ENCODE data around the gene PEX11A.

PEX11A gene

DNA sequence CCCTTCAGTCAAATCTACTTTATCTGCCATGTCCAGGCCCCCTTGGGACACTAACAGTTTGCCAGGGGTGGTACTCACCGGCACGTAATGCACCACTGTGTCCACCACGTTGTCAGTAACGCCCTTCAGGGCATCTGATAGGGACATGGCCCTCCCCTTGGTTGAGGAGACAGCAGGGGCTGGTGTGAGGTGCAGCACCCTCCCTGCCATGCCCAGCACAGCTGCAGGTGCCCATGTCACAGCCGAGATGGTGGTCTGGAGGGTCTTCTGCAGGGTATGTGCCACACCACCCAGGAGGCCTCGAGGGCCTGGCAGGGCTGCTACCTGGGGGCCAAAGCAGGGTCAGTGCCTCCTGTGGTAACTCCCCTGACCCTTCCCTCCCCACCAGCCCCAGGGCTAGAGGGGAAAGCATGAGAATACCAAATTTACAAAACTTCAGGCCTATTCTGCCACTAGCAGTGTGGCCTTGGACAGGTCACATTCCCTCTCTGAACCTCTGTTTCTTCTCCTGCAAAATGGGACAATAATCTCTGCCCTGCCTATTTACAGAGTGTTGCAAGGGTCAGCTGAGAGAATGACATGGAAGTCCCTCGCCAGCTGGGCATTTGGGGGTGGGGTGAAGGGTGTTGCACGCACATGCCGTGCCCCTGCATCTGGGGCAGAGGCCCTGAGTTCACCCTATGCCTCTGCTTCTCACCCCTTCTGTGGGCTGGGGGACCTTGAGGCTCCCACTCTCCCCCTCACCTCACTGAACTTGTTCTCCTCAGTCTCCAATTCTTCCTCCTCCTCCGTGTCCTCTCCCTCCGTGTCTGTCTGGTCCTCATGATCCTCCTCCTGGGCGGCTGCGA lies 23.5 kb downstream of the PEX11A start:
- Histone ChIP-seq H3K9ac (ENCODE audit: low read length) (no peak overlapping the region), H2AFZ (ENCODE audit: low read length) (no peak overlapping the region), H3K9me2 (replicated peaks; ENCODE audit: insufficient read depth, low read length) (no peaks in the 10 kb centered on the region), H3K79me2 (ENCODE audit: low read length) (no peaks in the 10 kb centered on the region), H3K4me3 (ENCODE audit: low read length) (no peak overlapping the region), H3K4me2 (ENCODE audit: low read depth, low read length) (no peak overlapping the region), H3K27ac (ENCODE audit: low read length) (no peak overlapping the region), H3F3A (ENCODE audit: insufficient read depth, low read length) (no peaks in the 10 kb centered on the region), H3K9me3 (replicated peaks; ENCODE audit: insufficient read depth, low read length) (no peaks in the 10 kb centered on the region), H3K36me3 (replicated peaks; ENCODE audit: insufficient read depth, low read length) (no peaks in the 10 kb centered on the region), H3K4me1 (ENCODE audit: low read length) (no peaks in the 10 kb centered on the region), H4K20me1 (ENCODE audit: insufficient read depth, low read length) (no peaks in the 10 kb centered on the region), H3K27me3 (replicated peaks; ENCODE audit: insufficient read depth, low read length) (peaks cover 5% of the 10 kb centered on the region; the same call in 1 of the 2 replicates)
- TF ChIP-seq EZH2phosphoT487 (IDR thresholded peaks at IDR 0.05; ENCODE audit: low read length): no peak
- no peak for TF ChIP-seq EZH2 (optimal IDR thresholded peaks at IDR 0.05; ENCODE audit: low read depth, low read length)
- TF ChIP-seq CTCF (IDR thresholded peaks at IDR 0.05; ENCODE audit: low read length): no peak
- no peak for DNase-seq

GRCh38 chr15:89666184-89666857 lies 24.2 kb downstream of the PEX11A start:
- H4K20me1 ChIP-seq (ENCODE audit: insufficient read depth, low read length): no peaks in the 10 kb centered on the region
- no peak for DNase-seq
- H3K9me3 ChIP-seq (replicated peaks; ENCODE audit: insufficient read depth, low read length): no peaks in the 10 kb centered on the region
- no peak overlapping the region for H3K9ac ChIP-seq (ENCODE audit: low read length)
- no peaks in the 10 kb centered on the region for H3K4me1 ChIP-seq (ENCODE audit: low read length)
- TF ChIP-seq EZH2 (optimal IDR thresholded peaks at IDR 0.05; ENCODE audit: low read depth, low read length): no peak
- TF ChIP-seq EZH2phosphoT487 (IDR thresholded peaks at IDR 0.05; ENCODE audit: low read length): no peak
- no peak for TF ChIP-seq CTCF (IDR thresholded peaks at IDR 0.05; ENCODE audit: low read length)
- peak overlapping the region; percentile 77; the same call in 1 of the 2 replicates for H3K4me2 ChIP-seq (ENCODE audit: low read depth, low read length)
- H2AFZ ChIP-seq (ENCODE audit: low read length): peak overlapping the region; percentile 48; the same call in 1 of the 2 replicates
- H3K36me3 ChIP-seq (replicated peaks; ENCODE audit: insufficient read depth, low read length): no peaks in the 10 kb centered on the region
- no peak overlapping the region for H3K4me3 ChIP-seq (ENCODE audit: low read length)
- peaks cover 5% of the 10 kb centered on the region; the same call in 1 of the 2 replicates for H3K27me3 ChIP-seq (replicated peaks; ENCODE audit: insufficient read depth, low read length)
- H3K27ac ChIP-seq (ENCODE audit: low read length): no peak overlapping the region
- no peaks in the 10 kb centered on the region for H3K79me2 ChIP-seq (ENCODE audit: low read length)
- H3F3A ChIP-seq (ENCODE audit: insufficient read depth, low read length): no peaks in the 10 kb centered on the region
- H3K9me2 ChIP-seq (replicated peaks; ENCODE audit: insufficient read depth, low read length): no peaks in the 10 kb centered on the region

DNA sequence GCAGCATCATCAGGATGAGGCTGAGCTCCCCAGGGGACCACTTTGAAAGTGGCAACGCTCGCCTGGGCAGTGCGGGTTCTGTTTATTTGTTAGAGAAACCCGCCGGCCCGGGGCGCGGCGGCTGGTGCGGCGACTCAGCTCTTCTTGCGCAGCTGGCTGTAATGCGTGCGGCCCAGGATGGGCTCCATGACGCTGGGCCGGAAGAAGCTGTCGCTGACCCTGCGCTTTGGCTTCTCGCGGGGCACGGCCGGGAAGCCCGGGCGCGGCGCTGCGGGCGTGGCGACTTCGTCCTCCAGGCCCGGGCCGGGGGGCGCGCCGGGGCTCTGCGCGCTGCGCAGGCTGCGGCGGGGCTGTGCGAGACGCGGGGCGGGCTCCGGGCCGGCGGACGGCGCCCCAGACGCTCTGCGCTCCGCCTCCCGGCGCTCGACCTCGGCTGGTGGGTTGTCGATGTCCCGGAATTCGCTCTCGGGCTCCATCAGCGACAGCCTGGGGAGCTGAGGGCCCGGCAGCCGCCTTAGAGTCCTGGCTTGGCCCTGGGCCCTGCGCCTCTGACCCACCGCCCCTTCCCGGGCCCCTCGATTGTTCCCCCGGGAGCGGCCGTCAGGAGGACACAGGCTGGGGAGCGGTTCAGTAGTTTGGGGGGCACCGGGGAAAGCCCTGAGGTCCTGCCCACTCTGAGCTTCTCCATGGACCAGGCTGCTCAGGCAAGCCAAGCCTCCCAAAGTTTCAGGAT lies 24.9 kb downstream of the PEX11A start:
- H3K27me3 ChIP-seq (replicated peaks; ENCODE audit: insufficient read depth, low read length): peaks cover 5% of the 10 kb centered on the region; the same call in 1 of the 2 replicates
- TF ChIP-seq EZH2 (optimal IDR thresholded peaks at IDR 0.05; ENCODE audit: low read depth, low read length) (no peak), EZH2phosphoT487 (IDR thresholded peaks at IDR 0.05; ENCODE audit: low read length) (no peak), CTCF (IDR thresholded peaks at IDR 0.05; ENCODE audit: low read length) (no peak)
- no peaks in the 10 kb centered on the region for H3K79me2 ChIP-seq (ENCODE audit: low read length)
- no peaks in the 10 kb centered on the region for H3K4me1 ChIP-seq (ENCODE audit: low read length)
- H2AFZ ChIP-seq (ENCODE audit: low read length): peak overlapping the region; percentile 55; the same call in 1 of the 2 replicates
- no peak overlapping the region for H3K27ac ChIP-seq (ENCODE audit: low read length)
- no peak overlapping the region for H3K9ac ChIP-seq (ENCODE audit: low read length)
- no peaks in the 10 kb centered on the region for H3K9me2 ChIP-seq (replicated peaks; ENCODE audit: insufficient read depth, low read length)
- H4K20me1 ChIP-seq (ENCODE audit: insufficient read depth, low read length): no peaks in the 10 kb centered on the region
- H3K4me2 ChIP-seq (ENCODE audit: low read depth, low read length): peak overlapping the region; percentile 77; the same call in 1 of the 2 replicates
- H3F3A ChIP-seq (ENCODE audit: insufficient read depth, low read length): no peaks in the 10 kb centered on the region
- DNase-seq: peak; percentile 44
- H3K9me3 ChIP-seq (replicated peaks; ENCODE audit: insufficient read depth, low read length): no peaks in the 10 kb centered on the region
- H3K4me3 ChIP-seq (ENCODE audit: low read length): peak overlapping the region; percentile 57; the same call in 1 of the 2 replicates
- H3K36me3 ChIP-seq (replicated peaks; ENCODE audit: insufficient read depth, low read length): no peaks in the 10 kb centered on the region

All from MM.1S (cell line).